GM12878 (cell line): ENCODE data around the gene IL17RE. TPM values are rescaled to one million over a fixed set of nuclear protein-coding genes. Genes with fewer than 3 reads are reported as not detected.

Experiments used
- ATAC-seq: fragments of 200-7000 bp; cut with Tn5 transposase; 3 replicates; pipeline ENCODE4 v1.9.1; 2020; ENCODE audit warnings: mild to moderate bottlenecking, moderate library complexity
- BruUV-seq: library from RNA; stranded (reverse); fragments of 400-500 nt; replicated peaks from 2 replicates; lab custom pipeline; 2021; lab: Mats Ljungman, UMichigan
- CTCF ChIA-PET: fragments of 300-600 bp; sonication (Branson Sonifier 250); formaldehyde crosslinking; extraction: SDS; loops from one replicate; lab custom pipeline; 2021; ENCODE audit warnings: inconsistent platforms; lab: Yijun Ruan, JAX
- POLR2A ChIA-PET: fragments of 350-600 bp; formaldehyde crosslinking; extraction: SDS; loops from one replicate; lab custom pipeline; 2021; ENCODE audit warnings: inconsistent platforms; lab: Charles Lee
- RAD21 ChIA-PET: fragments of 300-600 bp; sonication (Branson Sonifier 250); formaldehyde crosslinking; loops from one replicate; lab custom pipeline; 2023; ENCODE audit warnings: antibody characterized with exemption; ENCODE audit not compliant: unreplicated experiment; lab: Charles Lee
- SMC1A ChIA-PET: fragments of 300-600 bp; sonication (Branson Sonifier 250); formaldehyde crosslinking; loops from one replicate; lab custom pipeline; 2023; ENCODE audit not compliant: unreplicated experiment, uncharacterized antibody; lab: Charles Lee
- DNase-seq: peaks from one replicate; pipeline ENCODE4 v3.0.0-alpha.2; 2011; ENCODE audit warnings: low read depth, low spot score
- FAIRE-seq: peaks from 3 replicates; lab custom pipeline; 2011; peaks lifted over from hg19 to GRCh38; lab: Jason Lieb, UNC
- H2AFZ ChIP-seq: 2 replicates; pipeline ENCODE4 v1.6.0; 2011; ENCODE audit warnings: low read depth, low read length, control low read depth; ENCODE audit not compliant: control insufficient read depth
- H3K27ac ChIP-seq: 2 replicates; pipeline ENCODE4 v1.5.1; 2011; ENCODE audit warnings: control low read depth; ENCODE audit not compliant: control insufficient read depth, insufficient read depth
- H3K27me3 ChIP-seq, 2 experiments: replicated peaks in 1 of 2; 2 replicates each; pipeline versions ENCODE4 v1.6.0 to v1.6.1; 2011; ENCODE audit warnings: low read length in 1 of 2; ENCODE audit not compliant: control insufficient read depth in 2 of 2, insufficient read depth in 2 of 2
- H3K36me3 ChIP-seq, 2 experiments: 2 replicates each; pipeline ENCODE4 v1.5.1; 2011; ENCODE audit warnings: low read length in 1 of 2; ENCODE audit not compliant: control insufficient read depth in 2 of 2, insufficient read depth in 2 of 2
- H3K4me1 ChIP-seq: 2 replicates; pipeline ENCODE4 v1.6.1; 2011; ENCODE audit warnings: mild to moderate bottlenecking, low read length, moderate library complexity, mixed read lengths; ENCODE audit not compliant: control insufficient read depth, insufficient read depth
- H3K4me2 ChIP-seq: 2 replicates; pipeline ENCODE4 v1.6.0; 2011; ENCODE audit warnings: control low read depth; ENCODE audit not compliant: control insufficient read depth, insufficient read depth
- H3K4me3 ChIP-seq: fragments of 200-600 bp; sonication (generic); 2 replicates; pipeline ENCODE4 v1.5.1; 2016
- H3K79me2 ChIP-seq: 2 replicates; pipeline ENCODE4 v1.6.0; 2011; ENCODE audit warnings: low read length; ENCODE audit not compliant: control insufficient read depth, insufficient read depth
- H3K9ac ChIP-seq: 2 replicates; pipeline ENCODE4 v1.8.0; 2011; ENCODE audit warnings: low read length, control low read depth, mixed read lengths; ENCODE audit not compliant: control insufficient read depth, insufficient read depth
- H3K9me3 ChIP-seq: replicated peaks from 3 replicates; pipeline ENCODE4 v1.5.1; 2011; ENCODE audit warnings: mild to moderate bottlenecking, low read length; ENCODE audit not compliant: control insufficient read depth, insufficient read depth
- H4K20me1 ChIP-seq: 2 replicates; pipeline ENCODE4 v1.6.0; 2011; ENCODE audit not compliant: control insufficient read depth, insufficient read depth
- CREM ChIP-seq: IDR thresholded peaks from 2 replicates; pipeline ENCODE4 v1.6.1; 2014; ENCODE audit warnings: antibody characterized with exemption, low read depth
- HDGF ChIP-seq: fragments of 450-650 bp; IDR thresholded peaks from 2 replicates; pipeline ENCODE4 v1.6.1; 2016; ENCODE audit warnings: antibody characterized with exemption
- PML ChIP-seq: IDR thresholded peaks from 2 replicates; pipeline ENCODE4 v1.6.1; 2012; ENCODE audit warnings: low read length, inconsistent platforms
- POU2F2 ChIP-seq: IDR thresholded peaks from 3 replicates; pipeline ENCODE4 v1.6.1; 2011; ENCODE audit warnings: low read depth, mild to moderate bottlenecking, low read length, borderline replicate concordance
- SIN3A ChIP-seq: IDR thresholded peaks from 2 replicates; pipeline ENCODE4 v1.6.1; 2012; ENCODE audit warnings: low read depth, low read length, improper control_type of control experiment
- STAT1 ChIP-seq: fragments of 450-650 bp; conservative IDR thresholded peaks from 2 replicates; pipeline ENCODE4 v1.6.1; 2014; ENCODE audit warnings: antibody characterized with exemption, mild to moderate bottlenecking
- TCF12 ChIP-seq: IDR thresholded peaks from 2 replicates; pipeline ENCODE4 v1.6.1; 2011; ENCODE audit warnings: low read depth, mild to moderate bottlenecking, low read length
- WRNIP1 ChIP-seq: IDR thresholded peaks from 2 replicates; pipeline ENCODE4 v1.6.1; 2011; ENCODE audit warnings: low read depth, low read length, improper control_type of control experiment, borderline replicate concordance
- YY1 ChIP-seq: IDR thresholded peaks from 2 replicates; pipeline ENCODE4 v1.6.1; 2011; ENCODE audit warnings: low read depth, mild to moderate bottlenecking, low read length
- WGBS: methylation state at CpG from one replicate; pipeline ENCODE4 v1.1.6; 2016; ENCODE audit warnings: low lambda C conversion rate; ENCODE audit not compliant: insufficient replicate concordance, insufficient coverage; ENCODE audit errors: missing lambda C conversion rate; 5-methylcytosine and 5-hydroxymethylcytosine counted together
- in situ Hi-C: fragments of 300-500 bp; cut with MboI; formaldehyde crosslinking; loops from 9 replicates; pipeline ENCODE4 v1.14.3; 2018; ENCODE audit warnings: mixed read lengths
- intact Hi-C: fragments of 100-400 bp; cut with micrococcal nuclease; formaldehyde crosslinking; loops from one replicate; pipeline ENCODE4 v1.14.2; 2022; ENCODE audit not compliant: unreplicated experiment
- polyA plus RNA-seq, 11 experiments: library from polyadenylated mRNA; depleted of rRNA in 4 of 11; unstranded in 6 of 11; stranded (reverse) in 5 of 11; fragments of >200 nt; fragmentation: Nextera tagmentation in 4 of 11; fragmentation: Illumina TruSeq in 1 of 11; extraction: Ambion mirVana in 4 of 11; extraction: Trizol in 1 of 11; gene quantifications; 1 replicate in 1 of 11; 2 replicates in 10 of 11; pipeline versions ENCODE4 v1.2.1 to v1.2.3, GENCODE V29; 2011 to 2016; ENCODE audit warnings: inconsistent platforms in 2 of 11, missing spikeins in 2 of 11, low read depth in 1 of 11
- total RNA-seq, 4 experiments: library from RNA; depleted of rRNA in 3 of 4; stranded (reverse); fragments of >200 nt in 3 of 4; fragmentation: Illumina TruSeq in 1 of 4; extraction: Trizol in 1 of 4; gene quantifications; 2 replicates each; pipeline versions ENCODE4 v1.2.1 to v1.2.3, GENCODE V29; 2013 to 2021
- TF ChIP-seq, protein P1 (sequence below), 3 experiments: IDR thresholded peaks in 2 of 3; conservative IDR thresholded peaks in 1 of 3; 2 replicates each; pipeline ENCODE4 v1.5.1; 2011; ENCODE audit warnings: low read depth in 3 of 3, low read length in 3 of 3, mild to moderate bottlenecking in 3 of 3, control low read depth in 2 of 3, moderate library complexity in 2 of 3, inconsistent platforms in 1 of 3, mixed read lengths in 1 of 3; ENCODE audit not compliant: control insufficient read depth in 2 of 3, insufficient read depth in 1 of 3; ENCODE audit errors: extremely low read depth in 1 of 3

IL17RE gene
- total and polyA plus RNA-seq, 10 of the 15 experiments (the other 5 are each of a cell fraction or from before 2014, with no cell fraction given): 0.04 to 0.51 (median 0.12) TPM; not detected in 2

DNA sequence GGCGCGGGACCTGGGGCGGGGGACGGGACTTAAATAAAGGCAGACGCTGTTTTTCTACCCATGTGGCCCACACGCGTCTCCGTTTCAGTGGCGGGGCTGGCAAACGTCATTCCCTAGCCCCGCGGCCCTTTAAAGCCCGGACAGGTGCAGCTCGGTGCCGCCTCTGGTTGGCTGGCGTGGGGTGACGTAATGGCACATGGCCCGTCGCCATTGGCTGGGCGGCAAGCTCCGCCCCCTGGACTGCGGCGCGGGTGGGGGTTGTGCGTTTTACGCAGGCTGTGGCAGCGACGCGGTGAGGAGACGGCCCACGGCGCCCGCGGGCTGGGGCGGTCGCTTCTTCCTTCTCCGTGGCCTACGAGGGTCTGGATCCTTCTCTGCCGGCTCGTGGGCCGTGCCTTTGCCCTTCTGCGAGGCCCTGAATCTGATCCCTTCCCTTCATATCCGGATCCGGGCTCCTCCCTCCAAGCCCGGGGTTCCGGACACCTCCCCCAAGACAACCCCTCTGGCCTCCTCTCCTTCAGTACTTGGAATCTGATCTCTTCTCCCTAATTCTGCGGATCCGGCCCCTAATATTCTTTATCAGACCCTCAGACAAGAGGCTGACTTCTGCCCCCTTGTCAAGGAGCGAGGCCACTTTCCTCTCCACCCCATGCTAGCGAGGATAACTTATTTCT lies 31.1 kb downstream of the IL17RE start, which contains the start of gene CRELD1 (continued):
- TF ChIP-seq CREM (peak; percentile 76; the same call in 1 of the 2 replicates), STAT1 (no peak; the same call in 1 of the 2 replicates), SIN3A (peak; percentile 84; the same call in 1 of the 2 replicates), WRNIP1 (no peak), TCF12 (no peak)

DNA sequence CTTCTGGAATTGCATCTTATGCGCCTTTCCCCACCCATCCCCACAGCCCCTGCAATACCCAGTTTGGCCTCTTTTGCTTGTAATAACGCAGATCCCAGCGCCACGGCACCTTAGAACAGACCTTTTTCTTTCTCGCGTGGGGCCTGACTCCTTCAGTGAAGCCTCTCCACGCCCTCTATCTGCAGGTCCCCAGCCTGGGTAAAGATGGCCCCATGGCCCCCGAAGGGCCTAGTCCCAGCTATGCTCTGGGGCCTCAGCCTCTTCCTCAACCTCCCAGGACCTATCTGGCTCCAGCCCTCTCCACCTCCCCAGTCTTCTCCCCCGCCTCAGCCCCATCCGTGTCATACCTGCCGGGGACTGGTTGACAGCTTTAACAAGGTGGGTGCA lies 31.6 kb downstream of the IL17RE start:
- Histone ChIP-seq H3K4me1 (peaks cover 9% of the 10 kb centered on the region), H3K79me2 (peaks cover 18% of the 10 kb centered on the region), H2AFZ (peak overlapping the region; percentile 86), H3K27me3 (no peaks in the 10 kb centered on the region), H3K4me2 (peak overlapping the region; percentile 95), H3K27ac (peak overlapping the region; percentile 86), H4K20me1 (no peaks in the 10 kb centered on the region), H3K9ac (peak overlapping the region; percentile 84), H3K4me3 (peak overlapping the region; percentile 89), H3K9me3 (no peaks in the 10 kb centered on the region), H3K36me3 (peaks cover 0 to 2% of the 10 kb centered on the region in 2 experiments; a peak in 1 of 4 replicates)
- BruUV-seq: no TSS peak
- ChIA-PET POLR2A (interaction anchor here (1.0 to 2.2 kb wide), 3 partner anchors 16 to 92 kb away, joined by 3 to 6 read pairs (median 4); partner anchors contain the start of genes CIDEC and FANCD2), SMC1A (interaction anchor here (1.0 to 2.3 kb wide), 8 partner anchors 15 to 92 kb away, joined by 4 to 11 read pairs (median 6); partner anchors contain the start of genes EMC3, FANCD2 and PRRT3), RAD21 (interaction anchor here (1.0 to 5.2 kb wide), 11 partner anchors 8 to 388 kb away, joined by 3 to 51 read pairs (median 9); partner anchors contain the start of genes EMC3, FANCD2, JAGN1 and PRRT3), CTCF (interaction anchor here (0.8 to 5.0 kb wide), 16 partner anchors 18 to 431 kb away, joined by 3 to 45 read pairs (median 6); partner anchors contain the start of genes FANCD2, IL17RC, JAGN1 and PRRT3)
- DNase-seq (no peak), ATAC-seq (peak; percentile 8), FAIRE-seq (no peak)
- intact Hi-C loops: loop anchor here (5.0 to 10.0 kb wide), 3 partner anchors 92 to 391 kb away; partner anchors contain the start of genes ARPC4, RPUSD3, SEC13 and TADA3
- 7% methylated on average over 11 of the region's 11 CpGs for WGBS
- TF ChIP-seq YY1: peak; percentile 75
- TF ChIP-seq POU2F2: no peak
- TF ChIP-seq HDGF: 0 out of 2 replicates have a peak, but pooled peaks have one; percentile 1
- no peak for TF ChIP-seq STAT1
- TF ChIP-seq, protein P1, sequence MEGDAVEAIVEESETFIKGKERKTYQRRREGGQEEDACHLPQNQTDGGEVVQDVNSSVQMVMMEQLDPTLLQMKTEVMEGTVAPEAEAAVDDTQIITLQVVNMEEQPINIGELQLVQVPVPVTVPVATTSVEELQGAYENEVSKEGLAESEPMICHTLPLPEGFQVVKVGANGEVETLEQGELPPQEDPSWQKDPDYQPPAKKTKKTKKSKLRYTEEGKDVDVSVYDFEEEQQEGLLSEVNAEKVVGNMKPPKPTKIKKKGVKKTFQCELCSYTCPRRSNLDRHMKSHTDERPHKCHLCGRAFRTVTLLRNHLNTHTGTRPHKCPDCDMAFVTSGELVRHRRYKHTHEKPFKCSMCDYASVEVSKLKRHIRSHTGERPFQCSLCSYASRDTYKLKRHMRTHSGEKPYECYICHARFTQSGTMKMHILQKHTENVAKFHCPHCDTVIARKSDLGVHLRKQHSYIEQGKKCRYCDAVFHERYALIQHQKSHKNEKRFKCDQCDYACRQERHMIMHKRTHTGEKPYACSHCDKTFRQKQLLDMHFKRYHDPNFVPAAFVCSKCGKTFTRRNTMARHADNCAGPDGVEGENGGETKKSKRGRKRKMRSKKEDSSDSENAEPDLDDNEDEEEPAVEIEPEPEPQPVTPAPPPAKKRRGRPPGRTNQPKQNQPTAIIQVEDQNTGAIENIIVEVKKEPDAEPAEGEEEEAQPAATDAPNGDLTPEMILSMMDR (IDR thresholded peaks at IDR 0.05 in 2 of 3, conservative IDR thresholded peaks at IDR 0.05 in 1 of 3; ENCODE audit: control insufficient read depth in 2 of 3, extremely low read depth in 1 of 3, insufficient read depth in 1 of 3, low read depth in 3 of 3, low read length in 3 of 3): peak; percentile 10 to 32 (median 21); a peak in 2 of 6 replicates
- TF ChIP-seq TCF12: no peak
- TF ChIP-seq PML: 0 out of 2 replicates have a peak, but pooled peaks have one; percentile 15
- in situ Hi-C loops: no loop called here
